ENCODE results near the gene ALDH4A1. TPM values are rescaled to one million over a fixed set of nuclear protein-coding genes. Genes with fewer than 3 reads are reported as not detected.

The ALDH4A1 gene
- total and polyA plus RNA-seq, 2 experiments from 2014 or later = 11.3 to 33.8 TPM

DNA sequence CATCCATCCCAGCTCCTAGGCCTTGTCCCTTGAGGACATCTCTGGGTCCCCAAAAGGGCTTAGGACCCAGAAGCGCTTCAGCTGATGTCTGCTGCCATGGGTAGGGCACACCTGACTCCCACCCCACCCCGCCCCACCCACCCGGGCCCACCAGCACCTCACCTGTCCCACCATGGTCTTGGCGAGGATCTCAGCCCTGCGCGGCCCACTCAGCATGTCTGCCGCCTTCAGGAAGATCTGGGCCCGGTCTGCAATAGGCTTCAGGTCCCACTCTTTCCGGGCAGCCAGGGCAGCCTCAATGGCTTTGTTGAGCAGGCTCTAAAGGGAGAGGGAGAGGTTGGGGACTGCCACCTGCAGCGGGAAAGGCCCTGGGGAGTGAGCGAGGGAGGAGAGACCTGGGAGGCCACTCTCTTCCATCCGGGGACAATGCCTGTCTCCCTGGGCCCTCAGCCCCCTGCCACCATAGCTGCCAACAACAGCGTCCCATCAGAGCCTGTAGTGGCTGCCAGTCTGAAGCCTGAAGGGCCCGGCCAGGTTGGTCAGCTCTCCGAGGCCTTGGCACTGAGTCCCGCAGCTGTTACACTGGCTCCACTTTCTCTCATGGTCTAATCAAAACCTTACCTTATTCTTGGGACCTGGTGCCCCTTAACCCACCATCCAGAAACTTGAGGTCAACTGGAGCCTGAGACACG, 16.9 kb downstream of the ALDH4A1 start:
- no peaks in the 10 kb centered on the region for H3K27me3 ChIP-seq (ENCODE audit: insufficient read depth)
- H3K4me2 ChIP-seq = no peak overlapping the region
- DNase-seq (ENCODE audit: low spot score) = no peak
- H3K79me2 ChIP-seq (replicated peaks; ENCODE audit: insufficient read depth) = no peaks in the 10 kb centered on the region
- no peak overlapping the region for H2AFZ ChIP-seq
- H3F3A ChIP-seq (replicated peaks; ENCODE audit: low read depth) = no peaks in the 10 kb centered on the region
- no peaks in the 10 kb centered on the region for H3K9me3 Mint-ChIP-seq
- no peaks in the 10 kb centered on the region for H3K4me1 Mint-ChIP-seq
- peaks cover 8% of the 10 kb centered on the region; the same call in 2 of the 3 replicates for H3K36me3 Mint-ChIP-seq (ENCODE audit: low read depth)
- H4K20me1 ChIP-seq (replicated peaks; ENCODE audit: insufficient read depth) = no peaks in the 10 kb centered on the region
- no peak overlapping the region for H3K27ac Mint-ChIP-seq
- H3K27me3 Mint-ChIP-seq (ENCODE audit: insufficient read depth, low read depth, poor library complexity) = peaks cover 3% of the 10 kb centered on the region
- H3K9me2 ChIP-seq (ENCODE audit: insufficient read depth) = no peaks in the 10 kb centered on the region
- no peaks in the 10 kb centered on the region for H3K4me1 ChIP-seq (ENCODE audit: insufficient read depth)
- H3K36me3 ChIP-seq (ENCODE audit: insufficient read depth) = no peaks in the 10 kb centered on the region
- no peak for ATAC-seq
- H3K27ac ChIP-seq (ENCODE audit: low read depth) = no peak overlapping the region
- H3K4me3 Mint-ChIP-seq = no peak overlapping the region
- H3K4me3 ChIP-seq = no peak overlapping the region
- TF ChIP-seq EZH2 (IDR thresholded peaks at IDR 0.05; ENCODE audit: low read depth, unreplicated experiment) = no peak
- no peak for TF ChIP-seq CREB1 (CRISPR knock-in tag; IDR thresholded peaks at IDR 0.05; ENCODE audit: low read depth)
- TF ChIP-seq STAT1 (IDR thresholded peaks at IDR 0.05; ENCODE audit: unreplicated experiment) = no peak
- TF ChIP-seq, protein P1, sequence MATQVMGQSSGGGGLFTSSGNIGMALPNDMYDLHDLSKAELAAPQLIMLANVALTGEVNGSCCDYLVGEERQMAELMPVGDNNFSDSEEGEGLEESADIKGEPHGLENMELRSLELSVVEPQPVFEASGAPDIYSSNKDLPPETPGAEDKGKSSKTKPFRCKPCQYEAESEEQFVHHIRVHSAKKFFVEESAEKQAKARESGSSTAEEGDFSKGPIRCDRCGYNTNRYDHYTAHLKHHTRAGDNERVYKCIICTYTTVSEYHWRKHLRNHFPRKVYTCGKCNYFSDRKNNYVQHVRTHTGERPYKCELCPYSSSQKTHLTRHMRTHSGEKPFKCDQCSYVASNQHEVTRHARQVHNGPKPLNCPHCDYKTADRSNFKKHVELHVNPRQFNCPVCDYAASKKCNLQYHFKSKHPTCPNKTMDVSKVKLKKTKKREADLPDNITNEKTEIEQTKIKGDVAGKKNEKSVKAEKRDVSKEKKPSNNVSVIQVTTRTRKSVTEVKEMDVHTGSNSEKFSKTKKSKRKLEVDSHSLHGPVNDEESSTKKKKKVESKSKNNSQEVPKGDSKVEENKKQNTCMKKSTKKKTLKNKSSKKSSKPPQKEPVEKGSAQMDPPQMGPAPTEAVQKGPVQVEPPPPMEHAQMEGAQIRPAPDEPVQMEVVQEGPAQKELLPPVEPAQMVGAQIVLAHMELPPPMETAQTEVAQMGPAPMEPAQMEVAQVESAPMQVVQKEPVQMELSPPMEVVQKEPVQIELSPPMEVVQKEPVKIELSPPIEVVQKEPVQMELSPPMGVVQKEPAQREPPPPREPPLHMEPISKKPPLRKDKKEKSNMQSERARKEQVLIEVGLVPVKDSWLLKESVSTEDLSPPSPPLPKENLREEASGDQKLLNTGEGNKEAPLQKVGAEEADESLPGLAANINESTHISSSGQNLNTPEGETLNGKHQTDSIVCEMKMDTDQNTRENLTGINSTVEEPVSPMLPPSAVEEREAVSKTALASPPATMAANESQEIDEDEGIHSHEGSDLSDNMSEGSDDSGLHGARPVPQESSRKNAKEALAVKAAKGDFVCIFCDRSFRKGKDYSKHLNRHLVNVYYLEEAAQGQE (IDR thresholded peaks at IDR 0.05; ENCODE audit: unreplicated experiment) = no peak
- no peak for TF ChIP-seq POLR2AphosphoS5 (IDR thresholded peaks at IDR 0.05; ENCODE audit: low read depth)
- TF ChIP-seq, protein P2, sequence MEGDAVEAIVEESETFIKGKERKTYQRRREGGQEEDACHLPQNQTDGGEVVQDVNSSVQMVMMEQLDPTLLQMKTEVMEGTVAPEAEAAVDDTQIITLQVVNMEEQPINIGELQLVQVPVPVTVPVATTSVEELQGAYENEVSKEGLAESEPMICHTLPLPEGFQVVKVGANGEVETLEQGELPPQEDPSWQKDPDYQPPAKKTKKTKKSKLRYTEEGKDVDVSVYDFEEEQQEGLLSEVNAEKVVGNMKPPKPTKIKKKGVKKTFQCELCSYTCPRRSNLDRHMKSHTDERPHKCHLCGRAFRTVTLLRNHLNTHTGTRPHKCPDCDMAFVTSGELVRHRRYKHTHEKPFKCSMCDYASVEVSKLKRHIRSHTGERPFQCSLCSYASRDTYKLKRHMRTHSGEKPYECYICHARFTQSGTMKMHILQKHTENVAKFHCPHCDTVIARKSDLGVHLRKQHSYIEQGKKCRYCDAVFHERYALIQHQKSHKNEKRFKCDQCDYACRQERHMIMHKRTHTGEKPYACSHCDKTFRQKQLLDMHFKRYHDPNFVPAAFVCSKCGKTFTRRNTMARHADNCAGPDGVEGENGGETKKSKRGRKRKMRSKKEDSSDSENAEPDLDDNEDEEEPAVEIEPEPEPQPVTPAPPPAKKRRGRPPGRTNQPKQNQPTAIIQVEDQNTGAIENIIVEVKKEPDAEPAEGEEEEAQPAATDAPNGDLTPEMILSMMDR (conservative IDR thresholded peaks at IDR 0.05; ENCODE audit: low read depth in 2 of 2) = no peak
- TF ChIP-seq, protein P3, sequence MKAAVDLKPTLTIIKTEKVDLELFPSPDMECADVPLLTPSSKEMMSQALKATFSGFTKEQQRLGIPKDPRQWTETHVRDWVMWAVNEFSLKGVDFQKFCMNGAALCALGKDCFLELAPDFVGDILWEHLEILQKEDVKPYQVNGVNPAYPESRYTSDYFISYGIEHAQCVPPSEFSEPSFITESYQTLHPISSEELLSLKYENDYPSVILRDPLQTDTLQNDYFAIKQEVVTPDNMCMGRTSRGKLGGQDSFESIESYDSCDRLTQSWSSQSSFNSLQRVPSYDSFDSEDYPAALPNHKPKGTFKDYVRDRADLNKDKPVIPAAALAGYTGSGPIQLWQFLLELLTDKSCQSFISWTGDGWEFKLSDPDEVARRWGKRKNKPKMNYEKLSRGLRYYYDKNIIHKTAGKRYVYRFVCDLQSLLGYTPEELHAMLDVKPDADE (IDR thresholded peaks at IDR 0.05) = no peak
- TF ChIP-seq NANOG (IDR thresholded peaks at IDR 0.05; ENCODE audit: borderline replicate concordance) = no peak
- TF ChIP-seq ZNF114 (CRISPR knock-in tag; IDR thresholded peaks at IDR 0.05) = no peak
